ENCODE measurements around the gene CDH13.

DNA sequence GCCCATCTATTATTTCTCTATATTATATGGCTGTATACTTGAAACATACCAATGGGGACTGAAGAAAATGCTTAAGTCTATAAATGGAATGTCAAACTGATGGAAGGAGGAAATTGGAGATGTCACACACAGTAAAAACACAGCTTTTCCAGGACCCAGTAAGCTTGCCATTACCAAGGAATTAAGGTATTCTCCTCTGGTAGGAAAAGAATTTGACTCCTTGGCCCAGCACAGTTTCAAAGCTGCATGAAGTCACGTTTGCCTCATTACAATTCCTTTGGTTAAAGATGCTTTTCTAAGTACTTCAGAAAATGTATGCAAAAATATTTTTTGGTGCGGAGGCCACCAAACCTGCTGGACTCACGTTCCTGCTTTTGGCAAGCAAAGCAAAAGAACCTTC is 48.5 kb downstream of the CDH13 start:
- TF ChIP-seq, protein P1, sequence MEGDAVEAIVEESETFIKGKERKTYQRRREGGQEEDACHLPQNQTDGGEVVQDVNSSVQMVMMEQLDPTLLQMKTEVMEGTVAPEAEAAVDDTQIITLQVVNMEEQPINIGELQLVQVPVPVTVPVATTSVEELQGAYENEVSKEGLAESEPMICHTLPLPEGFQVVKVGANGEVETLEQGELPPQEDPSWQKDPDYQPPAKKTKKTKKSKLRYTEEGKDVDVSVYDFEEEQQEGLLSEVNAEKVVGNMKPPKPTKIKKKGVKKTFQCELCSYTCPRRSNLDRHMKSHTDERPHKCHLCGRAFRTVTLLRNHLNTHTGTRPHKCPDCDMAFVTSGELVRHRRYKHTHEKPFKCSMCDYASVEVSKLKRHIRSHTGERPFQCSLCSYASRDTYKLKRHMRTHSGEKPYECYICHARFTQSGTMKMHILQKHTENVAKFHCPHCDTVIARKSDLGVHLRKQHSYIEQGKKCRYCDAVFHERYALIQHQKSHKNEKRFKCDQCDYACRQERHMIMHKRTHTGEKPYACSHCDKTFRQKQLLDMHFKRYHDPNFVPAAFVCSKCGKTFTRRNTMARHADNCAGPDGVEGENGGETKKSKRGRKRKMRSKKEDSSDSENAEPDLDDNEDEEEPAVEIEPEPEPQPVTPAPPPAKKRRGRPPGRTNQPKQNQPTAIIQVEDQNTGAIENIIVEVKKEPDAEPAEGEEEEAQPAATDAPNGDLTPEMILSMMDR (IDR thresholded peaks at IDR 0.05) = no peak
- no peak for TF ChIP-seq POLR2A (IDR thresholded peaks at IDR 0.05)

All from adrenal gland (tissue), 5 donors.